Loucy (cell line): ENCODE results near the gene RFC1.

Source experiments
- CTCF ChIP-seq: fragments of 200-600 bp; sonication (generic); conservative IDR thresholded peaks from 2 replicates; pipeline ENCODE4 v1.5.1; 2014; ENCODE audit warnings: mild to moderate bottlenecking, antibody characterized with exemption, low read length
- EZH2phosphoT487 ChIP-seq: fragments of 200-600 bp; IDR thresholded peaks from 2 replicates; pipeline ENCODE4 v1.6.1; 2018; ENCODE audit warnings: antibody characterized with exemption, mild to moderate bottlenecking, moderate library complexity, borderline replicate concordance

- TF ChIP-seq CTCF: no peak
- no peak for TF ChIP-seq EZH2phosphoT487
Measured at GRCh38 chr4:39308611-39309010, 57.6 kb downstream of the RFC1 start.
